Endothelial cell of umbilical vein (primary cell): ENCODE data around the gene ARL8A. TPM values are rescaled to one million over a fixed set of nuclear protein-coding genes. Genes with fewer than 3 reads are reported as not detected.

Source experiments
- BruUV-seq: library from RNA; stranded (reverse); fragments of 400-500 nt; replicated peaks from 2 replicates; lab custom pipeline; 2021; lab: Mats Ljungman, UMichigan
- CTCF ChIA-PET: fragments of 300-600, 350-600 bp; sonication (Branson Sonifier 250); formaldehyde crosslinking; loops from one replicate; lab custom pipeline; 2021; ENCODE audit warnings: antibody characterized with exemption, inconsistent platforms; lab: Charles Lee
- POLR2A ChIA-PET: fragments of 300-600, 350-600 bp; sonication (Branson Sonifier 250); formaldehyde crosslinking; loops from one replicate; lab custom pipeline; 2021; ENCODE audit warnings: antibody characterized with exemption, inconsistent platforms; lab: Charles Lee
- DNase-seq: peaks from one replicate; pipeline ENCODE4 v3.0.0-alpha.2; 2011; ENCODE audit warnings: low read depth, low spot score
- FAIRE-seq: peaks from 2 replicates; lab custom pipeline; 2011; peaks lifted over from hg19 to GRCh38; lab: Jason Lieb, UNC
- H2AFZ ChIP-seq: 2 replicates; pipeline ENCODE4 v1.6.0; 2012; ENCODE audit warnings: low read depth, low read length, control low read depth, inconsistent platforms
- H3K27ac ChIP-seq: 2 replicates; pipeline ENCODE4 v1.5.1; 2011; ENCODE audit warnings: low read depth, mild to moderate bottlenecking, control low read depth, low read length, moderate library complexity; ENCODE audit not compliant: insufficient read depth
- H3K27me3 ChIP-seq, 2 experiments: 2 replicates each; pipeline versions ENCODE4 v1.6.0 to v1.6.1; 2011; ENCODE audit warnings: low read length in 2 of 2, mixed read lengths in 1 of 2; ENCODE audit not compliant: control insufficient read depth in 2 of 2, insufficient read depth in 2 of 2
- H3K36me3 ChIP-seq, 2 experiments: 2 replicates in 1 of 2; 3 replicates in 1 of 2; pipeline ENCODE4 v1.5.1; 2011; ENCODE audit warnings: low read length in 2 of 2, mild to moderate bottlenecking in 1 of 2, moderate library complexity in 1 of 2; ENCODE audit not compliant: control insufficient read depth in 2 of 2, insufficient read depth in 2 of 2; ENCODE audit errors: extremely low read depth in 1 of 2
- H3K4me1 ChIP-seq: 3 replicates; pipeline ENCODE4 v1.5.1; 2011; ENCODE audit warnings: mild to moderate bottlenecking, low read length; ENCODE audit not compliant: control insufficient read depth, insufficient read depth; ENCODE audit errors: extremely low read depth
- H3K4me2 ChIP-seq: 2 replicates; pipeline ENCODE4 v1.6.1; 2011; ENCODE audit warnings: low read length, control low read depth, mixed read lengths; ENCODE audit not compliant: insufficient read depth
- H3K4me3 ChIP-seq, 3 experiments: fragments of 200-600 bp in 1 of 3; sonication (generic), shearing (Covaris generic) in 1 of 3; replicated peaks in 1 of 3; 2 replicates each; pipeline ENCODE4 v1.5.1; 2011 to 2016; ENCODE audit warnings: control low read depth in 3 of 3, low read length in 3 of 3, mild to moderate bottlenecking in 2 of 3, inconsistent platforms in 1 of 3, low read depth in 1 of 3, moderate library complexity in 1 of 3; ENCODE audit not compliant: insufficient read depth in 1 of 3
- H3K79me2 ChIP-seq: 2 replicates; pipeline ENCODE4 v1.6.0; 2012; ENCODE audit warnings: low read length, inconsistent platforms; ENCODE audit not compliant: control insufficient read depth, insufficient read depth
- H3K9ac ChIP-seq: replicated peaks from 2 replicates; pipeline ENCODE3; 2011; ENCODE audit warnings: low read length, control low read depth; ENCODE audit not compliant: insufficient read depth; ENCODE audit errors: extremely low read depth
- H3K9me1 ChIP-seq: replicated peaks from 3 replicates; pipeline ENCODE4 v1.6.0; 2011; ENCODE audit warnings: mild to moderate bottlenecking, low read length; ENCODE audit not compliant: control insufficient read depth, insufficient read depth; ENCODE audit errors: extremely low read depth
- H3K9me3 ChIP-seq: replicated peaks from 2 replicates; pipeline ENCODE4 v1.5.1; 2012; ENCODE audit warnings: low read length, inconsistent platforms; ENCODE audit not compliant: control insufficient read depth, insufficient read depth
- H4K20me1 ChIP-seq: replicated peaks from 2 replicates; pipeline ENCODE3; 2011; ENCODE audit warnings: mild to moderate bottlenecking, low read length; ENCODE audit not compliant: control insufficient read depth, insufficient read depth; ENCODE audit errors: extremely low read depth
- CTCF ChIP-seq, 2 donors: IDR thresholded peaks; 1 replicate in 1 of 2; 2 replicates in 1 of 2; pipeline ENCODE4 v1.5.1; 2011; ENCODE audit warnings: low read length in 2 of 2, mild to moderate bottlenecking in 2 of 2, moderate library complexity in 2 of 2, control low read depth in 1 of 2, inconsistent platforms in 1 of 2, low read depth in 1 of 2; ENCODE audit not compliant: insufficient read depth in 1 of 2; ENCODE audit errors: extremely low read depth in 1 of 2
- EZH2 ChIP-seq: IDR thresholded peaks from 2 replicates; pipeline ENCODE4 v1.6.1; 2012; ENCODE audit warnings: borderline replicate concordance, low read depth, mild to moderate bottlenecking, moderate library complexity, low read length, inconsistent platforms; ENCODE audit not compliant: severe bottlenecking
- FOS ChIP-seq: IDR thresholded peaks from 2 replicates; pipeline ENCODE4 v1.6.1; 2011; ENCODE audit warnings: mild to moderate bottlenecking, low read length, moderate library complexity, borderline replicate concordance; ENCODE audit not compliant: insufficient read depth
- GATA2 ChIP-seq: IDR thresholded peaks from 2 replicates; pipeline ENCODE4 v1.7.0; 2011; ENCODE audit warnings: low read depth, mild to moderate bottlenecking, moderate library complexity, mixed read lengths, low read length; ENCODE audit not compliant: insufficient read length, insufficient read depth
- JUN ChIP-seq: IDR thresholded peaks from 2 replicates; pipeline ENCODE4 v1.6.1; 2011; ENCODE audit warnings: borderline replicate concordance, low read depth; ENCODE audit not compliant: insufficient read length, insufficient read depth
- MAX ChIP-seq: IDR thresholded peaks from 2 replicates; pipeline ENCODE4 v1.6.1; 2011; ENCODE audit not compliant: insufficient read depth, insufficient read length
- MYC ChIP-seq: IDR thresholded peaks from one replicate; pipeline ENCODE4 v1.6.1; 2011; ENCODE audit warnings: mild to moderate bottlenecking, low read depth, low read length
- POLR2A ChIP-seq: IDR thresholded peaks from 2 replicates; pipeline ENCODE4 v1.6.1; 2012; ENCODE audit warnings: low read depth, mild to moderate bottlenecking, control low read depth, low read length
- POLR2AphosphoS5 ChIP-seq: IDR thresholded peaks from 2 replicates; pipeline ENCODE4 v1.6.1; 2012; ENCODE audit warnings: low read depth, mild to moderate bottlenecking, control low read depth, low read length, moderate library complexity; ENCODE audit not compliant: insufficient read depth
- dilution Hi-C: fragments of 300-500 bp; cut with MboI; formaldehyde crosslinking; loops from one replicate; pipeline ENCODE4 v1.15.0; 2019; ENCODE audit warnings: low sequenced_read_pairs; ENCODE audit not compliant: extremely low pct_ligation_motif_present
- intact Hi-C: fragments of 100-400 bp; cut with micrococcal nuclease; formaldehyde crosslinking; loops from one replicate; pipeline ENCODE4 v1.10.0; 2022
- polyA plus RNA-seq, 4 experiments: library from polyadenylated mRNA; depleted of rRNA in 3 of 4; stranded (reverse) in 3 of 4; unstranded in 1 of 4; fragments of >200 nt; gene quantifications; 2 replicates each; pipeline versions ENCODE4 v1.2.1 to v1.2.3, GENCODE V29; 2011 to 2012; ENCODE audit warnings: missing spikeins in 1 of 4
- total RNA-seq: library from RNA; stranded (reverse); gene quantifications from 2 replicates; pipeline ENCODE4 v1.2.3, GENCODE V29; 2021

ARL8A gene
- total and polyA plus RNA-seq, 2 donors (not counting 3 experiments of a cell fraction or from before 2014, with no cell fraction given): 54.3 to 69.5 TPM

GRCh38 chr1:202165942-202166843 lies 21.7 kb upstream of the ARL8A start:
- H2AFZ ChIP-seq: no peak overlapping the region
- intact Hi-C loops (no loop called here), dilution Hi-C loops (no loop called here)
- no peak for DNase-seq
- H3K4me3 ChIP-seq: no peak overlapping the region
- ChIA-PET CTCF (interaction anchor here (0.5 to 1.1 kb wide), 3 partner anchors 11 to 52 kb away, joined by 3 to 6 read pairs (median 4); no protein-coding TSS in a partner anchor), POLR2A (no interaction called here)
- no peak for FAIRE-seq
- H3K4me1 ChIP-seq: no peaks in the 10 kb centered on the region
- TF ChIP-seq GATA2 (no peak), CTCF (IDR thresholded peaks at IDR 0.05; ENCODE audit: extremely low read depth in 1 of 2, insufficient read depth in 1 of 2, low read depth in 1 of 2, low read length in 2 of 2) (no peak), MYC (no peak), POLR2AphosphoS5 (no peak), MAX (no peak), JUN (no peak), EZH2 (no peak), POLR2A (no peak), FOS (no peak)
- no peak overlapping the region for H3K27ac ChIP-seq
- H3K79me2 ChIP-seq: no peaks in the 10 kb centered on the region
- H3K36me3 ChIP-seq: no peaks in the 10 kb centered on the region
- no peaks in the 10 kb centered on the region for H3K9me3 ChIP-seq
- no peak overlapping the region for H3K9ac ChIP-seq
- no peaks in the 10 kb centered on the region for H3K9me1 ChIP-seq
- no peaks in the 10 kb centered on the region for H4K20me1 ChIP-seq
- H3K4me2 ChIP-seq: no peak overlapping the region
- H3K27me3 ChIP-seq: no peaks in the 10 kb centered on the region
- BruUV-seq: no TSS peak
